ENCODE measurements around the gene KRTAP3-2. TPM values are rescaled to one million over a fixed set of nuclear protein-coding genes. Genes with fewer than 3 reads are reported as not detected.

The KRTAP3-2 gene
- total RNA-seq, 1 donor = not detected

DNA sequence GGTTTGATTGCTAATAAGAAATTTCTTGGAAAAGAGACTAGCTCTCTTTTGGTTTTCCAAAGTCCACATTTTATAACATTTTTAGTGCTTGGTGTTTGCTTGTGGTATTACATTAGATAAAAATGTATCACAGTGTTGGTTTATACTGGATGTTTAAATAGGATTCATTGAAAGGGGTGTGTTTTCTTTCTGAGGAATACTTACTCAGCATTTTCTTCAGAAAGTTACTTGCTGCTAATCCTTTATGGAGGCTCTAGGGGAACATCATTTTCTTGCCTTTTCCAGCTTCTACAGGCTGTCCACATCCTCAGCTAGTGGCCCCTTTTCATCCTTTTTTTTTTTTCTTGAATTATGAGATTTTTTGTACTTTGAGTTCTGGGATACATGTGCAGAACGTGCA is 32.1 kb downstream of the KRTAP3-2 start:
- DNase-seq (ENCODE audit: low read depth) = no peak
- no peak overlapping the region for H3K4me3 ChIP-seq (ENCODE audit: low read depth, low read length)
- TF ChIP-seq, protein P1, sequence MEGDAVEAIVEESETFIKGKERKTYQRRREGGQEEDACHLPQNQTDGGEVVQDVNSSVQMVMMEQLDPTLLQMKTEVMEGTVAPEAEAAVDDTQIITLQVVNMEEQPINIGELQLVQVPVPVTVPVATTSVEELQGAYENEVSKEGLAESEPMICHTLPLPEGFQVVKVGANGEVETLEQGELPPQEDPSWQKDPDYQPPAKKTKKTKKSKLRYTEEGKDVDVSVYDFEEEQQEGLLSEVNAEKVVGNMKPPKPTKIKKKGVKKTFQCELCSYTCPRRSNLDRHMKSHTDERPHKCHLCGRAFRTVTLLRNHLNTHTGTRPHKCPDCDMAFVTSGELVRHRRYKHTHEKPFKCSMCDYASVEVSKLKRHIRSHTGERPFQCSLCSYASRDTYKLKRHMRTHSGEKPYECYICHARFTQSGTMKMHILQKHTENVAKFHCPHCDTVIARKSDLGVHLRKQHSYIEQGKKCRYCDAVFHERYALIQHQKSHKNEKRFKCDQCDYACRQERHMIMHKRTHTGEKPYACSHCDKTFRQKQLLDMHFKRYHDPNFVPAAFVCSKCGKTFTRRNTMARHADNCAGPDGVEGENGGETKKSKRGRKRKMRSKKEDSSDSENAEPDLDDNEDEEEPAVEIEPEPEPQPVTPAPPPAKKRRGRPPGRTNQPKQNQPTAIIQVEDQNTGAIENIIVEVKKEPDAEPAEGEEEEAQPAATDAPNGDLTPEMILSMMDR (IDR thresholded peaks at IDR 0.05; ENCODE audit: insufficient read depth, low read length) = no peak

DNA sequence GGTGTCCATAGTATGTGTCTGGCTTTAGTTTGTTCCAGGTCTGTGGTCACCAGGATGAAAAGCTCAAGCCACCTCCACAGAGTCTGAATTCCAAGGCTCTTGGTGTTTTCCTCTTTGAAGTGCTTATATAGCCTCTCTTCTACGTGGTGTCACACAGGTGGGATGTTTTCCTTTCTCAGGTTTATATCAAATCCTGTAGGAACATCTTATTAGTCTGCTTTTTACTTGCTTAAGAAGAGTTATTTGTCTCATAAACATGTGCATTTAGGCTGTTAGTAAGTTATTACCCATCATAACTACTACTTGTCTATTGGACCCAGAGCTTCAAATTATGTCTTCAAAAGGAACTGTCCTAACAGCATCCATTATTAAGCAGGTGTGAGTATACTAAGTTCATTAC is 32.9 kb downstream of the KRTAP3-2 start, which contains the start of gene KRT39:
Gene KRT39, minus strand, starts transcription at position 101 of the 400 bp plus-strand sequence. Its CDS starts 92 bp downstream, at position 9.
- TF ChIP-seq, protein P1 (IDR thresholded peaks at IDR 0.05; ENCODE audit: insufficient read depth, low read length) = no peak
- no peak within 1 kb of the TSS for H3K4me3 ChIP-seq (ENCODE audit: low read depth, low read length)
- no peak for DNase-seq (ENCODE audit: low read depth)

DNA sequence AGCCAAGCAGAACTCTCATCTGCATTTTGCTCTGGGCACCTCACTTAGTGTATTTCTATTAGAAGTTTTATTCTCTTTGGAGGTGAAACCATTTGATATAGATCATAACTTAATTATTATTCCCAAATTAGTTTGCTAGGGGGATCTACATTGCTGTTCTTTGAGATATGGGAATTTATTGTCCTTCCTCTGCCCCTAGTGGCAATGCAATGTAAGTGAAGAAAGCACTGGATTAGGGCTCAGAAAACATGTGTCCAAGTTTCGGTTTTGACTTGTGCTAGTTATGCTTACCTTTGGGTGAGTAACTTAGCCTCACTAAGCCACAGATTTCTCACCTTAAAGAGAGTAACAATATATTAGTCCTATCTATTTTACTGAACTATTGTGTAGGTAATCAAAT is 35.9 kb downstream of the KRTAP3-2 start:
- TF ChIP-seq, protein P1 (IDR thresholded peaks at IDR 0.05; ENCODE audit: insufficient read depth, low read length) = peak; percentile 83
- H3K4me3 ChIP-seq (ENCODE audit: low read depth, low read length) = no peak overlapping the region
- peak; percentile 49 for DNase-seq (ENCODE audit: low read depth)

DNA sequence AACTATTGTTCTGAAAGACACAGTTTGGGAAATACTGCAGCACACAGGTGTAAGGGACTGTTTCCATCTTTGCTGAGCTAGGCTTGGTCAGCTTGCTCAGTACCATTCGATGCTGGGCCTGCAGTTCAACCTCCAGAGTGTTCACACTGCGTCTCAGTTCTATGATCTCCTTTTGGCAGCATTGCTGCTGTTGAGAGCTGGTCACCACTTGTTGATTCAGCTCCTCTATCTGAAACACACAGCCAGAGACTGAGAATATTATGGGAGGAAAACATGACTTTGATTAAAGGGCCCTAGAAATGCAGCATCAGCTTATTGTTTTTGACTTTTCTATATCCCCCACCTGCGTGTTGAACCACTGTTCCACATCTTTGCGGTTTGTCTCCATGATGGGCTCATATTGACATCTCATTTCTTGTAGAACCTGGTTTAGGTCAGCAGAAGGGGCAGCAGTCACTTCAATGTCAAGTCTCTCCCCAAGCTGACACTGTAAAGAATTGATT is 37.6 kb downstream of the KRTAP3-2 start:
- TF ChIP-seq, protein P1 (IDR thresholded peaks at IDR 0.05; ENCODE audit: insufficient read depth, low read length) = no peak
- no peak for DNase-seq (ENCODE audit: low read depth)
- H3K4me3 ChIP-seq (ENCODE audit: low read depth, low read length) = no peak overlapping the region

DNA sequence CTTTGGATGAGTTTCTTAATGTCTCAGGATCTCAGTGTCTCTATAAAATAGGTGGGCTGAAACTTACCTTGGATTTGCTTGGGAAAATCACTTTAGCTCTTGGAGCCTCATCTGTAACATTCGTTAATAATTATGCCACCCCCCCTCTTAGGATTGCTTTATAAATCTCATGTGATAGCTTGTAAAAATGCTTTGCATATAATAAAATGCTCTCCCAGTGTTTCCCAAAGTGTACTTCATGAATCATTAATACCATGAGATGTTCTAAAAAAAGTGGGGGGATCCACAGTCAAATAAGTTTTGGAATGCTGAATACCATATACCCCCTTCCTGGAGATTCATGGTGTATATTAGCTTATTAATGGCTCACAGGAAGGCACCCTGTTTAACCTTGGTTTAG is 38.1 kb downstream of the KRTAP3-2 start:
- DNase-seq (ENCODE audit: low read depth) = no peak
- TF ChIP-seq, protein P1 (IDR thresholded peaks at IDR 0.05; ENCODE audit: insufficient read depth, low read length) = no peak
- no peak overlapping the region for H3K4me3 ChIP-seq (ENCODE audit: low read depth, low read length)

DNA sequence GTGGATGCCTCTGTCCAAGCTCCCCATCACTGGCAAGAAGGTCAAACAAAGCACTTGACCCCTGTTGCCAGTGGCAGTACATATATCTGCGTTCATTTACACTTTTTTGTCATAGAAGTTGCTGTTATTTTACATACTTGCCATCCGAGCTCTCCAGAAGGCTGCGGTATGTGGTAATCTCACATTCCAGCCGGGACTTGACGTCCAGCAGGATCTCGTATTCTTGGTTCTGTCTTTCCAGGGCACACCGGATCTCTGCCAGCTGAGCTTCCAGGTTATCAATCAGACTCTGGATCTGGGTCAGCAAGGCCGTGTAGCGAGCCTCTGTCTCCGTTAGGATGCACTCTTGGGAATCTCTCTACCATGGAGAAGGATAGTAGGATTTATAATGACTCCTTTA is 39.6 kb downstream of the KRTAP3-2 start:
- no peak overlapping the region for H3K4me3 ChIP-seq (ENCODE audit: low read depth, low read length)
- DNase-seq (ENCODE audit: low read depth) = peak; percentile 44
- TF ChIP-seq, protein P1 (IDR thresholded peaks at IDR 0.05; ENCODE audit: insufficient read depth, low read length) = no peak

Data from fibroblast of the aortic adventitia (primary cell).